Mesothelial cell of epicardium (in vitro differentiated cells): ENCODE data around the gene MSGN1. TPM values are rescaled to one million over a fixed set of nuclear protein-coding genes. Genes with fewer than 3 reads are reported as not detected.

ENCODE experiments used
- DNase-seq, 2 experiments: peaks; one replicate each; pipeline ENCODE4 v3.0.0; 2021; ENCODE audit warnings: low spot score in 2 of 2; ENCODE audit not compliant: unreplicated experiment in 2 of 2
- H3K27ac Mint-ChIP-seq: 2 replicates; pipeline ENCODE4 v1.8.0; 2021; ENCODE audit warnings: mixed read lengths
- H3K27me3 Mint-ChIP-seq: 2 replicates; pipeline ENCODE4 v1.8.0; 2021; ENCODE audit warnings: low read depth, mixed read lengths
- H3K36me3 Mint-ChIP-seq: 2 replicates; pipeline ENCODE4 v1.8.0; 2021; ENCODE audit warnings: mixed read lengths
- H3K4me1 Mint-ChIP-seq: 2 replicates; pipeline ENCODE4 v1.8.0; 2021; ENCODE audit warnings: mixed read lengths
- H3K4me3 Mint-ChIP-seq: 2 replicates; pipeline ENCODE4 v1.8.0; 2021; ENCODE audit warnings: mild to moderate bottlenecking, moderate library complexity, mixed read lengths
- H3K9me3 Mint-ChIP-seq: 2 replicates; pipeline ENCODE4 v1.8.0; 2021; ENCODE audit warnings: mixed read lengths
- CTCF ChIP-seq: fragments of 200-600 bp; sonication (generic); IDR thresholded peaks from one replicate; pipeline ENCODE4 v1.5.0; 2021; ENCODE audit warnings: antibody characterized with exemption; ENCODE audit not compliant: unreplicated experiment
- total RNA-seq: library from RNA; stranded (reverse); gene quantifications from 3 replicates; pipeline ENCODE4 v1.2.1, GENCODE V29; 2021

MSGN1 gene, protein sequence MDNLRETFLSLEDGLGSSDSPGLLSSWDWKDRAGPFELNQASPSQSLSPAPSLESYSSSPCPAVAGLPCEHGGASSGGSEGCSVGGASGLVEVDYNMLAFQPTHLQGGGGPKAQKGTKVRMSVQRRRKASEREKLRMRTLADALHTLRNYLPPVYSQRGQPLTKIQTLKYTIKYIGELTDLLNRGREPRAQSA
- not detected in 3 replicates for total RNA-seq

GRCh38 chr2:17816396-17817245 lies at the start of gene MSGN1:
TSS of gene MSGN1 (plus strand) at chr2:17816460. CDS start at chr2:17816519, 59 bp downstream.
- H3K36me3 Mint-ChIP-seq: no peaks in the 10 kb centered on the region
- H3K27ac Mint-ChIP-seq: no peak within 1 kb of the TSS
- peaks cover 3% of the 10 kb centered on the region for H3K9me3 Mint-ChIP-seq
- peaks cover 11% of the 10 kb centered on the region for H3K4me1 Mint-ChIP-seq
- H3K4me3 Mint-ChIP-seq: no peak within 1 kb of the TSS
- DNase-seq: no peak
- H3K27me3 Mint-ChIP-seq: no peaks in the 10 kb centered on the region
- no peak for TF ChIP-seq CTCF

DNA sequence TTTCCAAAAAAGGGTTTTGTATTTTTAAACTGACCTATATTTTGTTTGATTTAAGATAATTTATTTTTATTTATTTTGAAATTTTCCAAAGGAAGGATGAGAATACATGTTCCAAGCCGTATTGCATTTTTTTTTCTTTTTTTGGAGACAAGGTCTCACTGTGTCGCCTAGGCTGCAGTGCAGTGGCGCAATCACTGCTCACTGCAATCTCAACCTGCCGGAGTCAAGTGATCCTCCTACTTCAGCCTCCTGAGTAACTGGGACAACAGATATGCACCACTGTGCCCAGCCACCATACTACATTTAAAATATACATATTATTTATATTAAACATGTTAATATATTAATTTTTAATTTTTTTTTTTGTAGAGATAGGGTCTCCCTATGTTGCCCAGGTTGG lies 47.4 kb upstream of the MSGN1 start:
- DNase-seq: no peak
- Mint-ChIP-seq H3K36me3 (peaks cover 2% of the 10 kb centered on the region), H3K4me3 (no peak overlapping the region), H3K4me1 (no peaks in the 10 kb centered on the region), H3K27ac (no peak overlapping the region), H3K27me3 (no peaks in the 10 kb centered on the region), H3K9me3 (no peaks in the 10 kb centered on the region)
- no peak for TF ChIP-seq CTCF

GRCh38 chr2:17771956-17772355 lies 44.3 kb upstream of the MSGN1 start:
- H3K27ac Mint-ChIP-seq: no peak overlapping the region
- H3K36me3 Mint-ChIP-seq: peaks cover 7% of the 10 kb centered on the region
- H3K27me3 Mint-ChIP-seq: no peaks in the 10 kb centered on the region
- DNase-seq: no peak
- no peak for TF ChIP-seq CTCF
- no peak overlapping the region for H3K4me3 Mint-ChIP-seq
- no peaks in the 10 kb centered on the region for H3K9me3 Mint-ChIP-seq
- H3K4me1 Mint-ChIP-seq: no peaks in the 10 kb centered on the region

DNA sequence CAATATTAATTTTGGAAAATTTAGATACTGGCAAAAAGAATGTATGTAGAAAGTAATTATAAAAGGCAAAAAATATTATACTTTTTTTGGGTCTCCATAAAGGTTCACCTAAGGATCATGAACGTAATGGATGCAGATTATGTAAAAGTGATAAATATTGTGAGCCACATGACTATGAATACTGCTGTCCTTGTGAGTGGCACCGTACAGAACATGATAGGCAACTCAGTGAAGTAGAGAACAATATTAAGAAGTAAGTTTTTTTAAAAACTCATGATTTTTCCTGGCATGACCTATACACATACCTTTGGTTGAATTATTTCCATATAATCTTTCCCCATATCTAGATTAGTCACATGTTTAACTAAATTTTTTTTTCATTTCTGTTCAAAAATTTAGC lies 43.7 kb upstream of the MSGN1 start:
- H3K27ac Mint-ChIP-seq: no peak overlapping the region

DNA sequence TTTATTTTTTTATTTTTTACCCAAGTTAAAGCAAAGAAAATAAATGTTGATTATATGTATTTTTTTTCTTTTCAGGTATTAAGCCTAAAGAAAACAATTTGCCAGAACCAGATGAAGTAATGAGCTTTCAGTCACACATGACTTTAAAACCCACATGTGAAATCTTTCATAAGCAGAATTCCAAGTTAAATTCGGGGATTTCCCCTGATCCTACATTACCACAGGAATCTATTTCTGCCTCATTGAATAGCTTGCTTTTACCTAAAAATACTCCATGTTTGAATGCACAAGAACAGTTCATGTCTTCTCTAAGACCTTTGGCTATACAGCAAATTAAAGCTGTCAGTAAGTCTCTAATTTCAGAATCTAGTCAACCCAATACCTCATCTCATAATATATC lies 35.7 kb upstream of the MSGN1 start:
- H3K27ac Mint-ChIP-seq: no peak overlapping the region
- H3K4me1 Mint-ChIP-seq: no peaks in the 10 kb centered on the region
- DNase-seq: no peak
- no peaks in the 10 kb centered on the region for H3K27me3 Mint-ChIP-seq
- no peak overlapping the region for H3K4me3 Mint-ChIP-seq
- TF ChIP-seq CTCF: no peak
- H3K9me3 Mint-ChIP-seq: peaks cover 12% of the 10 kb centered on the region
- H3K36me3 Mint-ChIP-seq: peaks cover 34% of the 10 kb centered on the region

More for the DNA sequence above, 43.7 kb upstream of the MSGN1 start:
- H3K4me1 Mint-ChIP-seq: no peaks in the 10 kb centered on the region
- no peak for TF ChIP-seq CTCF
- no peak overlapping the region for H3K4me3 Mint-ChIP-seq
- H3K27me3 Mint-ChIP-seq: no peaks in the 10 kb centered on the region
- H3K36me3 Mint-ChIP-seq: peaks cover 7% of the 10 kb centered on the region
- no peak for DNase-seq
- H3K9me3 Mint-ChIP-seq: no peaks in the 10 kb centered on the region
